Activated CD4-positive, alpha-beta T cell treated with anti-CD3 and anti-CD28 coated beads for 36 hours (primary cell): Measurements from ENCODE around the gene CPSF3. TPM values are rescaled to one million over a fixed set of nuclear protein-coding genes. Genes with fewer than 3 reads are reported as not detected.

ENCODE experiments used
- ATAC-seq: fragments of 200-7000 bp; cut with Tn5 transposase; one replicate; pipeline ENCODE4 v1.10.0; 2021; ENCODE audit warnings: mild to moderate bottlenecking, moderate library complexity
- CTCF ChIA-PET: fragments of 350-600 bp; sonication (Branson Sonifier 250); formaldehyde crosslinking; loops from one replicate; lab custom pipeline; 2021; ENCODE audit warnings: antibody characterized with exemption; lab: Charles Lee
- POLR2A ChIA-PET: fragments of 350-600 bp; sonication (Branson Sonifier 250); formaldehyde crosslinking; loops from one replicate; lab custom pipeline; 2021; ENCODE audit warnings: antibody characterized with exemption, inconsistent platforms; lab: Charles Lee
- DNase-seq: peaks from one replicate; pipeline ENCODE4 v3.0.0-alpha.2; 2020
- H3K27ac Mint-ChIP-seq: one replicate; pipeline ENCODE4 v1.8.0; 2021; ENCODE audit warnings: mixed read lengths
- H3K27me3 Mint-ChIP-seq: one replicate; pipeline ENCODE4 v1.8.0; 2021; ENCODE audit warnings: mixed read lengths
- H3K36me3 Mint-ChIP-seq: one replicate; pipeline ENCODE4 v1.8.0; 2021; ENCODE audit warnings: low read depth, mixed read lengths
- H3K4me1 Mint-ChIP-seq: one replicate; pipeline ENCODE4 v1.8.0; 2021; ENCODE audit warnings: mixed read lengths
- H3K4me3 Mint-ChIP-seq: one replicate; pipeline ENCODE4 v1.8.0; 2021; ENCODE audit warnings: mild to moderate bottlenecking, moderate library complexity, mixed read lengths
- H3K9me3 Mint-ChIP-seq: one replicate; pipeline ENCODE4 v1.8.0; 2021; ENCODE audit warnings: low read depth, mixed read lengths
- intact Hi-C, 2 experiments: fragments of 100-400 bp; cut with DNase I in 1 of 2; cut with micrococcal nuclease in 1 of 2; formaldehyde crosslinking; loops; one replicate each; pipeline versions ENCODE4 v1.14.2 to v1.15.1; 2022 to 2024; cut with DNase I, micrococcal nuclease
- total RNA-seq, 2 experiments: library from RNA; stranded (reverse); gene quantifications; one replicate each; pipeline ENCODE4 v1.2.3, GENCODE V29; 2021

Gene CPSF3
- total RNA-seq, 2 experiments from 2014 or later: 72.3 to 103 TPM

DNA sequence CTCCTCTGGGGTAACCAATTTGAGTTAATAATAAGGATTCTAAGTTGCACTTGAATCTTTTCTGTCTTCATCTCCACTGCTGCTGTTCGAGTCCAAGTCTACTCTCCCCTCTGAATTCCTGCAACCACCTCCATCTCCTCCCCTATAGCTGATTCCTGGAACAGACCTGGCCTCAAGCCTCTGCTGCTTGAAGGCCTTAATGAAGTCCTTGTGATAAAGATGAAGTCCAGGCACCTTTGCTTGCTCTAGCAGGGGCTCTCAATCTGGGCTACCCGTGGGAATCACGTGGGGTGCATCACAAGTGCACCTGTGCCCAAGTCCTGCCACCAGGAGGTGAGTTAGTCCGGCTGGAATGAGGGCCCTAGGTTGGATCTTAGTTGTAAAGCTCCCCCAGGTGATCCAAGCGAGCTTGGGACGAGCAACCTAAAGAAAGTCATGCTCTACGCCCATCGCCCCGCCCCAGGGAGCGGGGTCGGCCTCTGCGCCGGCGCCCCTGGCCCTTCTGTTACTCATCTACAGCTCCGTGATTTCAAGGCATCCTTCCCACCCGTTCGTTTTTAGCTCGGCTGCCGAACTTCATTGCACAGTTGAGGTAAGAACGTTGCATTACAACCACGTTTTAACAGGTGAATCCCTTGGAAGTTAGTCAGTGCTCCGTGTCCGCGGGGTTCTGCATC, 50.0 kb downstream of the CPSF3 start:
- Mint-ChIP-seq H3K9me3 (no peaks in the 10 kb centered on the region), H3K36me3 (peaks cover 46% of the 10 kb centered on the region), H3K4me1 (peaks cover 37% of the 10 kb centered on the region), H3K4me3 (peak overlapping the region; percentile 69), H3K27me3 (no peaks in the 10 kb centered on the region), H3K27ac (peak overlapping the region; percentile 75)
- ChIA-PET CTCF (interaction anchor here (0.6 to 1.0 kb wide), 5 partner anchors 19 to 577 kb away, joined by 3 to 4 read pairs (median 3); no protein-coding TSS in a partner anchor), POLR2A (no interaction called here)
- DNase-seq (no peak), ATAC-seq (peak; percentile 26)
- intact Hi-C loops: loop anchor here (5.0 to 10.0 kb wide), 4 partner anchors 51 to 971 kb away; partner anchors contain the start of genes CPSF3 (in 1 of the 2), ITGB1BP1 (in 1 of the 2), ODC1 (in 1 of the 2) and YWHAQ (in 1 of the 2)

DNA sequence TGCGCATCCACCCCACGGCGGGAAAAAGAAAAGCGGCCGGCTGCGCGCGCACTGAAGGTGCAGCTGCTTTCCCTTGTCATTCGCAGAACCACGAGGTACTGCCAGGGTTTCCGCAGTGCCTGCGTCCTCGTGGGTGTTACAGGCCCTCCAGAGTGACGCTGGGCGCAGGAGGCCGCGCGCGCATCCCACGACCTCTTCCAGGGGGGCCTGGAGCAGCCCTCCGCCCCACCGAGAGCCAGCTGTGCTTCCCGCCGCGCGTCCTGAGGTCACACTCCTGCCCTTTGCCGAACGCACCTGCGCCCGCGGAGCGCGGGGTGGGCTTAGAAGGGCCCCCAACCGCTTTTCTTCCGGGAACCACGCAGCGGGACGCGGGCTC, 50.5 kb downstream of the CPSF3 start:
- intact Hi-C loops: loop anchor here (1.0 to 10.0 kb wide), 11 partner anchors 51 to 971 kb away; partner anchors contain the start of genes CPSF3 (in 2 of the 2), ITGB1BP1 (in 2 of the 2), ADAM17 (in 1 of the 2) and GRHL1 (in 1 of the 2)
- ChIA-PET CTCF (interaction anchor here (0.6 to 1.0 kb wide), 4 partner anchors 18 to 577 kb away, joined by 3 to 4 read pairs (median 3); no protein-coding TSS in a partner anchor), POLR2A (no interaction called here)
- ATAC-seq (peak; percentile 53), DNase-seq (peak; percentile 77)
- H3K27me3 Mint-ChIP-seq: no peaks in the 10 kb centered on the region
- peaks cover 42% of the 10 kb centered on the region for H3K4me1 Mint-ChIP-seq
- peak overlapping the region; percentile 75 for H3K27ac Mint-ChIP-seq
- no peaks in the 10 kb centered on the region for H3K9me3 Mint-ChIP-seq
- peaks cover 49% of the 10 kb centered on the region for H3K36me3 Mint-ChIP-seq
- H3K4me3 Mint-ChIP-seq: peak overlapping the region; percentile 69

GRCh38 chr2:9474361-9475057, 51.1 kb downstream of the CPSF3 start, which contains the start of gene IAH1:
TSS of gene IAH1 (plus strand) at chr2:9474551. CDS start at chr2:9474567, 16 bp downstream.
- peak; percentile 81 for ATAC-seq
- no peaks in the 10 kb centered on the region for H3K9me3 Mint-ChIP-seq
- DNase-seq: peak; percentile 81
- intact Hi-C loops: loop anchor here (1.0 to 10.0 kb wide), 11 partner anchors 51 to 970 kb away; partner anchors contain the start of genes CPSF3 (in 2 of the 2), ITGB1BP1 (in 2 of the 2), ADAM17 (in 1 of the 2) and GRHL1 (in 1 of the 2)
- peak within 1 kb of the TSS; percentile 75 for H3K27ac Mint-ChIP-seq
- H3K4me3 Mint-ChIP-seq: peak within 1 kb of the TSS; percentile 79
- CTCF ChIA-PET: interaction anchor here (0.6 to 1.0 kb wide), 4 partner anchors 18 to 576 kb away, joined by 3 to 4 read pairs (median 4); no protein-coding TSS in a partner anchor
- peaks cover 48% of the 10 kb centered on the region for H3K36me3 Mint-ChIP-seq
- peaks cover 42% of the 10 kb centered on the region for H3K4me1 Mint-ChIP-seq
- POLR2A ChIA-PET: interaction anchor here (0.6 to 1.0 kb wide), 3 partner anchors 12 to 369 kb away, joined by 3 to 6 read pairs (median 3); partner anchors contain the start of gene TAF1B
- H3K27me3 Mint-ChIP-seq: no peaks in the 10 kb centered on the region

- ATAC-seq: no peak
- peaks cover 46% of the 10 kb centered on the region for H3K36me3 Mint-ChIP-seq
- no peaks in the 10 kb centered on the region for H3K9me3 Mint-ChIP-seq
- peak; percentile 14 for DNase-seq
- peaks cover 44% of the 10 kb centered on the region for H3K4me1 Mint-ChIP-seq
- no peaks in the 10 kb centered on the region for H3K27me3 Mint-ChIP-seq
- peak overlapping the region; percentile 71 for H3K27ac Mint-ChIP-seq
- ChIA-PET POLR2A (no interaction called here), CTCF (interaction anchor here (0.6 to 0.8 kb wide), 2 partner anchors 50 to 522 kb away, joined by 4 read pairs; no protein-coding TSS in a partner anchor)
- intact Hi-C loops: loop anchor here (10.0 kb wide), 2 partner anchors 333 to 967 kb away; partner anchors contain the start of gene ODC1 (in 1 of the 2)
- no peak overlapping the region for H3K4me3 Mint-ChIP-seq
Measured at GRCh38 chr2:9477914-9478313, 54.5 kb downstream of the CPSF3 start.

GRCh38 chr2:9478526-9478925, 55.1 kb downstream of the CPSF3 start:
- Mint-ChIP-seq H3K4me1 (peaks cover 39% of the 10 kb centered on the region), H3K9me3 (no peaks in the 10 kb centered on the region), H3K27me3 (no peaks in the 10 kb centered on the region), H3K36me3 (peaks cover 44% of the 10 kb centered on the region), H3K4me3 (no peak overlapping the region), H3K27ac (peak overlapping the region; percentile 71)
- no peak for ATAC-seq
- CTCF ChIA-PET: interaction anchor here (0.6 to 0.8 kb wide), 2 partner anchors 51 to 521 kb away, joined by 4 read pairs; no protein-coding TSS in a partner anchor
- DNase-seq: no peak
- intact Hi-C loops: loop anchor here (10.0 kb wide), 2 partner anchors 334 to 966 kb away; partner anchors contain the start of gene ODC1 (in 1 of the 2)
- POLR2A ChIA-PET: interaction anchor here (0.6 kb wide), 1 partner anchor 140 kb away, joined by 3 read pairs; no protein-coding TSS in a partner anchor

GRCh38 chr2:9480157-9480556, 56.7 kb downstream of the CPSF3 start:
- Mint-ChIP-seq H3K4me3 (no peak overlapping the region), H3K27me3 (no peaks in the 10 kb centered on the region), H3K36me3 (peaks cover 56% of the 10 kb centered on the region), H3K4me1 (peaks cover 37% of the 10 kb centered on the region), H3K9me3 (no peaks in the 10 kb centered on the region), H3K27ac (no peak overlapping the region)
- CTCF ChIA-PET: no interaction called here
- intact Hi-C loops: no loop called here
- POLR2A ChIA-PET: no interaction called here
- ATAC-seq: no peak
- no peak for DNase-seq

DNA sequence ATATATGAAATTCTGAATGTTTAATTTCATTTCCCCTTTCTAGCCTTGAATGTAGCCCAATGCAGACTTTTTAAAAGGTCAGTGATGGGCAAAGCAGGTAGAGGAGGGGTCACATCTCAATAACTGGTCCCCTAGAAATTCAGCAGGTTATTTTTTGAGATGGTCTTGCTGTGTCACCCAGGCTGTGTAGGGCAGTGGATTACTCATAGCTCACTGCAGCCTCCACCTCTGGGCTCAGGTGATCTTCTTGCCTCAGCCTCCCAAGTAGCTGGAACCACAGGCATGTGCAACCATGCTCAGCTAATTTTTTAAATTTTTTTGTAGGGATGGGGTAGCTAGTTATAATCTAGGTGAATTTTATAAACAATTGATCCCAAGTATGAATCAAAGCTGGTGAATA, 59.7 kb downstream of the CPSF3 start:
- Mint-ChIP-seq H3K36me3 (peaks cover 63% of the 10 kb centered on the region), H3K27me3 (no peaks in the 10 kb centered on the region), H3K9me3 (no peaks in the 10 kb centered on the region), H3K4me1 (peaks cover 15% of the 10 kb centered on the region), H3K27ac (no peak overlapping the region), H3K4me3 (no peak overlapping the region)
- POLR2A ChIA-PET: no interaction called here
- DNase-seq: no peak
- no peak for ATAC-seq
- intact Hi-C loops: no loop called here
- CTCF ChIA-PET: interaction anchor here (0.6 to 1.6 kb wide), 3 partner anchors 17 to 277 kb away, joined by 3 to 4 read pairs (median 3); no protein-coding TSS in a partner anchor

- no peak overlapping the region for H3K27ac Mint-ChIP-seq
- no peaks in the 10 kb centered on the region for H3K9me3 Mint-ChIP-seq
- H3K27me3 Mint-ChIP-seq: no peaks in the 10 kb centered on the region
- DNase-seq: no peak
- peaks cover 18% of the 10 kb centered on the region for H3K4me1 Mint-ChIP-seq
- POLR2A ChIA-PET: no interaction called here
- H3K36me3 Mint-ChIP-seq: peaks cover 60% of the 10 kb centered on the region
- intact Hi-C loops: no loop called here
- CTCF ChIA-PET: no interaction called here
- no peak overlapping the region for H3K4me3 Mint-ChIP-seq
- no peak for ATAC-seq
Measured at GRCh38 chr2:9484533-9484932, 61.1 kb downstream of the CPSF3 start.

GRCh38 chr2:9488583-9489547, 65.4 kb downstream of the CPSF3 start:
- Mint-ChIP-seq H3K27ac (peak overlapping the region; percentile 51), H3K36me3 (peaks cover 81% of the 10 kb centered on the region), H3K9me3 (no peaks in the 10 kb centered on the region), H3K27me3 (no peaks in the 10 kb centered on the region), H3K4me1 (peaks cover 29% of the 10 kb centered on the region), H3K4me3 (no peak overlapping the region)
- peak; percentile 66 for ATAC-seq
- ChIA-PET CTCF (no interaction called here), POLR2A (interaction anchor here (0.6 kb wide), 1 partner anchor 106 kb away, joined by 7 read pairs; no protein-coding TSS in a partner anchor)
- DNase-seq: no peak
- intact Hi-C loops: loop anchor here in 1 of 2 experiments (2.0 kb wide), 1 partner anchor 64 kb away; no protein-coding TSS in a partner anchor

DNA sequence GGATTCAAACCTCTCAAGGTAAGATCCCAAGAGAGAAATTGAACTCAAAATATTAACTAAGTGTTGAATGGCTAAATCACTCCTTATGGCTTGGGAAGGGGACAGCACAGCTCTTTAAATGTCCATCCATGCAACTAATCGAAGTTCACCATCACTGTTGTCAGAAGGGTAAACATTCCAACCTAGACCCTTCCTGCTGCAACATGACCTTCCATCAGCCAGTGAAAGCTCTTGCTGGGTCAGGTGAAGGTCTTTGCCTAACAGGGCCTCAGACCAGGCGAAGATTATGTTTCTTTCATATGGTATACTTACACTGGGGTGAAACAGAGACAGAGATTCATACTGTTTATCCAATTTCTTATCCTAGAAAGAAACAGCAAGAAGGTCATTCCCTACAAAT, 67.3 kb downstream of the CPSF3 start:
- H3K4me1 Mint-ChIP-seq: peaks cover 40% of the 10 kb centered on the region
- H3K27me3 Mint-ChIP-seq: no peaks in the 10 kb centered on the region
- H3K36me3 Mint-ChIP-seq: peaks cover 72% of the 10 kb centered on the region
- DNase-seq (no peak), ATAC-seq (no peak)
- ChIA-PET CTCF (interaction anchor here (0.6 to 1.1 kb wide), 3 partner anchors 9 to 56 kb away, joined by 3 to 4 read pairs (median 4); no protein-coding TSS in a partner anchor), POLR2A (interaction anchor here (0.6 kb wide), 1 partner anchor 14 kb away, joined by 4 read pairs; no protein-coding TSS in a partner anchor)
- intact Hi-C loops: loop anchor here in 1 of 2 experiments (5.0 kb wide), 2 partner anchors 102 to 222 kb away; no protein-coding TSS in a partner anchor
- H3K4me3 Mint-ChIP-seq: no peak overlapping the region
- H3K9me3 Mint-ChIP-seq: no peaks in the 10 kb centered on the region
- H3K27ac Mint-ChIP-seq: no peak overlapping the region
